ENCODE data around the gene PFDN6. TPM values are rescaled to one million over a fixed set of nuclear protein-coding genes. Genes with fewer than 3 reads are reported as not detected.

The PFDN6 gene
- total and polyA plus RNA-seq, 2 of the 13 experiments (the other 11 are each of a cell fraction or from before 2014, with no cell fraction given) = 75.5 to 87.0 TPM

GRCh38 chr6:33299237-33299944 is 10.0 kb downstream of the PFDN6 start (continued):
- peak; percentile 94; the same call in 1 of the 2 replicates for TF ChIP-seq ZFP91 (CRISPR knock-in tag; IDR thresholded peaks at IDR 0.05; ENCODE audit: borderline replicate concordance)
- TF ChIP-seq ZNF816 (CRISPR knock-in tag; IDR thresholded peaks at IDR 0.05; ENCODE audit: borderline replicate concordance) = peak; percentile 74; the same call in 1 of the 2 replicates
- peak; percentile 35; the same call in 1 of the 2 replicates for TF ChIP-seq SOX13 (IDR thresholded peaks at IDR 0.05)
- peak in 1 of 2 experiments; percentile 14; a peak in 1 of 4 replicates for TF ChIP-seq SOX13 (CRISPR knock-in tag; conservative IDR thresholded peaks at IDR 0.05 in 1 of 2, IDR thresholded peaks at IDR 0.05 in 1 of 2)
- TF ChIP-seq HDAC2 (CRISPR knock-in tag; IDR thresholded peaks at IDR 0.05) = peak; percentile 83
- TF ChIP-seq ZNF225 (CRISPR knock-in tag; IDR thresholded peaks at IDR 0.05) = no peak; the same call in 1 of the 2 replicates
- peak; percentile 30; the same call in 1 of the 2 replicates for TF ChIP-seq ZNF468 (CRISPR knock-in tag; IDR thresholded peaks at IDR 0.05)
- TF ChIP-seq, protein P1, sequence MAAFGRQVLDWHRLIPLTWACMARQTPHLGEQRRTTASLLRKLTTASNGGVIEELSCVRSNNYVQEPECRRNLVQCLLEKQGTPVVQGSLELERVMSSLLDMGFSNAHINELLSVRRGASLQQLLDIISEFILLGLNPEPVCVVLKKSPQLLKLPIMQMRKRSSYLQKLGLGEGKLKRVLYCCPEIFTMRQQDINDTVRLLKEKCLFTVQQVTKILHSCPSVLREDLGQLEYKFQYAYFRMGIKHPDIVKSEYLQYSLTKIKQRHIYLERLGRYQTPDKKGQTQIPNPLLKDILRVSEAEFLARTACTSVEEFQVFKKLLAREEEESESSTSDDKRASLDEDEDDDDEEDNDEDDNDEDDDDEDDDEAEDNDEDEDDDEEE (CRISPR knock-in tag; IDR thresholded peaks at IDR 0.05) = no peak; the same call in 1 of the 2 replicates
- TF ChIP-seq SNRNP70 (IDR thresholded peaks at IDR 0.05; ENCODE audit: low read depth, low read length) = no peak
- TF ChIP-seq CREM (IDR thresholded peaks at IDR 0.05) = 0 out of 2 replicates have a peak, but pooled peaks have one; percentile 62
- no peak for TF ChIP-seq CREM (CRISPR knock-in tag; IDR thresholded peaks at IDR 0.05)
- TF ChIP-seq ZNF207 (IDR thresholded peaks at IDR 0.05; ENCODE audit: borderline replicate concordance) = no peak
- peak; percentile 70 for TF ChIP-seq HNRNPLL (IDR thresholded peaks at IDR 0.05; ENCODE audit: low read depth, low read length, poor library complexity, severe bottlenecking)
- peak; percentile 42; the same call in 1 of the 2 replicates for TF ChIP-seq BRCA1 (CRISPR knock-in tag; IDR thresholded peaks at IDR 0.05)
- TF ChIP-seq ZNF547 (CRISPR knock-in tag; IDR thresholded peaks at IDR 0.05) = no peak; the same call in 1 of the 2 replicates
- no peak for TF ChIP-seq SP1 (IDR thresholded peaks at IDR 0.05)
- TF ChIP-seq SP1 (CRISPR knock-in tag; IDR thresholded peaks at IDR 0.05) = peak; percentile 82
- TF ChIP-seq, protein P2, sequence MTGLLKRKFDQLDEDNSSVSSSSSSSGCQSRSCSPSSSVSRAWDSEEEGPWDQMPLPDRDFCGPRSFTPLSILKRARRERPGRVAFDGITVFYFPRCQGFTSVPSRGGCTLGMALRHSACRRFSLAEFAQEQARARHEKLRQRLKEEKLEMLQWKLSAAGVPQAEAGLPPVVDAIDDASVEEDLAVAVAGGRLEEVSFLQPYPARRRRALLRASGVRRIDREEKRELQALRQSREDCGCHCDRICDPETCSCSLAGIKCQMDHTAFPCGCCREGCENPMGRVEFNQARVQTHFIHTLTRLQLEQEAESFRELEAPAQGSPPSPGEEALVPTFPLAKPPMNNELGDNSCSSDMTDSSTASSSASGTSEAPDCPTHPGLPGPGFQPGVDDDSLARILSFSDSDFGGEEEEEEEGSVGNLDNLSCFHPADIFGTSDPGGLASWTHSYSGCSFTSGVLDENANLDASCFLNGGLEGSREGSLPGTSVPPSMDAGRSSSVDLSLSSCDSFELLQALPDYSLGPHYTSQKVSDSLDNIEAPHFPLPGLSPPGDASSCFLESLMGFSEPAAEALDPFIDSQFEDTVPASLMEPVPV (CRISPR knock-in tag; IDR thresholded peaks at IDR 0.05) = peak; percentile 89
- no peak for TF ChIP-seq ZNF549 (CRISPR knock-in tag; IDR thresholded peaks at IDR 0.05)
- no peak for TF ChIP-seq USF2 (IDR thresholded peaks at IDR 0.05; ENCODE audit: low read depth, low read length)
- no peak; the same call in 1 of the 2 replicates for TF ChIP-seq USF2 (CRISPR knock-in tag; IDR thresholded peaks at IDR 0.05; ENCODE audit: borderline replicate concordance)
- TF ChIP-seq NRL (CRISPR knock-in tag; IDR thresholded peaks at IDR 0.05; ENCODE audit: borderline replicate concordance) = peak; percentile 68; the same call in 1 of the 2 replicates
